Keratinocyte (primary cell): Measurements from ENCODE around the gene SRP54. TPM values are rescaled to one million over a fixed set of nuclear protein-coding genes. Genes with fewer than 3 reads are reported as not detected.

ENCODE experiments used
- DNase-seq: peaks from one replicate; pipeline ENCODE4 v3.0.0-alpha.2; 2011; ENCODE audit warnings: low read depth, missing footprints, low spot score
- FAIRE-seq: peaks from 2 replicates; lab custom pipeline; 2011; peaks lifted over from hg19 to GRCh38; lab: Jason Lieb, UNC
- H2AFZ ChIP-seq: 2 replicates; pipeline ENCODE4 v1.6.0; 2012; ENCODE audit warnings: low read length, control low read depth, inconsistent platforms; ENCODE audit not compliant: control insufficient read depth
- H3K27ac ChIP-seq: 2 replicates; pipeline ENCODE4 v1.5.1; 2011; ENCODE audit warnings: low read length; ENCODE audit not compliant: control insufficient read depth, insufficient read depth
- H3K27me3 ChIP-seq: 3 replicates; pipeline ENCODE4 v1.6.0; 2011; ENCODE audit warnings: low read length; ENCODE audit not compliant: control insufficient read depth, insufficient read depth; ENCODE audit errors: extremely low read depth
- H3K36me3 ChIP-seq, 2 experiments: 2 replicates in 1 of 2; 3 replicates in 1 of 2; pipeline ENCODE4 v1.5.1; 2011; ENCODE audit warnings: low read length in 2 of 2, mild to moderate bottlenecking in 1 of 2; ENCODE audit not compliant: control insufficient read depth in 2 of 2, insufficient read depth in 2 of 2; ENCODE audit errors: extremely low read depth in 1 of 2
- H3K4me1 ChIP-seq: 3 replicates; pipeline ENCODE4 v1.5.1; 2011; ENCODE audit warnings: low read length; ENCODE audit not compliant: control insufficient read depth, insufficient read depth; ENCODE audit errors: extremely low read depth
- H3K4me2 ChIP-seq: 3 replicates; pipeline ENCODE4 v1.6.0; 2011; ENCODE audit warnings: low read depth, low read length; ENCODE audit not compliant: control insufficient read depth, insufficient read depth; ENCODE audit errors: extremely low read depth
- H3K4me3 ChIP-seq, 3 experiments: fragments of 200-600 bp in 1 of 3; sonication (generic) in 1 of 3; 2 replicates in 2 of 3; 3 replicates in 1 of 3; pipeline ENCODE4 v1.5.1; 2011 to 2016; ENCODE audit warnings: low read length in 3 of 3, mild to moderate bottlenecking in 3 of 3, control low read depth in 2 of 3, inconsistent platforms in 1 of 3, low read depth in 1 of 3, mixed read lengths in 1 of 3, mixed run types in 1 of 3, moderate library complexity in 1 of 3; ENCODE audit not compliant: control insufficient read depth in 2 of 3, insufficient read depth in 2 of 3; ENCODE audit errors: extremely low read depth in 1 of 3
- H3K79me2 ChIP-seq: 2 replicates; pipeline ENCODE4 v1.6.0; 2012; ENCODE audit warnings: low read length; ENCODE audit not compliant: control insufficient read depth, insufficient read depth
- H3K9ac ChIP-seq: 3 replicates; pipeline ENCODE4 v1.6.0; 2011; ENCODE audit warnings: low read length; ENCODE audit not compliant: control insufficient read depth, insufficient read depth; ENCODE audit errors: extremely low read depth
- H3K9me1 ChIP-seq: 3 replicates; pipeline ENCODE4 v1.6.0; 2011; ENCODE audit warnings: low read length; ENCODE audit not compliant: control insufficient read depth, insufficient read depth; ENCODE audit errors: extremely low read depth
- H3K9me3 ChIP-seq: 2 replicates; pipeline ENCODE4 v1.5.1; 2012; ENCODE audit warnings: low read depth, low read length; ENCODE audit not compliant: control insufficient read depth
- H4K20me1 ChIP-seq: 3 replicates; pipeline ENCODE4 v1.6.0; 2011; ENCODE audit warnings: low read length; ENCODE audit not compliant: control insufficient read depth, insufficient read depth; ENCODE audit errors: extremely low read depth
- CTCF ChIP-seq, 3 experiments: IDR thresholded peaks in 1 of 3; conservative IDR thresholded peaks in 1 of 3; optimal IDR thresholded peaks in 1 of 3; 2 replicates in 2 of 3; 3 replicates in 1 of 3; pipeline versions ENCODE3 to v1.5.1; 2011; ENCODE audit warnings: low read length in 3 of 3, mild to moderate bottlenecking in 3 of 3, moderate library complexity in 2 of 3, control low read depth in 1 of 3, inconsistent platforms in 1 of 3; ENCODE audit not compliant: insufficient read depth in 2 of 3; ENCODE audit errors: extremely low read depth in 1 of 3
- EZH2 ChIP-seq: IDR thresholded peaks from one replicate; pipeline ENCODE4 v1.6.1; 2012; ENCODE audit warnings: inconsistent platforms, mild to moderate bottlenecking, low read length, moderate library complexity
- dilution Hi-C: fragments of 300-500 bp; cut with MboI; formaldehyde crosslinking; loops from one replicate; pipeline ENCODE4 v1.7.0; 2020; ENCODE audit warnings: low sequenced_read_pairs; ENCODE audit not compliant: extremely low pct_ligation_motif_present
- polyA plus RNA-seq, 5 experiments: library from polyadenylated mRNA; depleted of rRNA in 3 of 5; stranded (reverse) in 3 of 5; stranded (forward) in 1 of 5; unstranded in 1 of 5; fragments of >200 nt; gene quantifications; 1 replicate in 1 of 5; 2 replicates in 3 of 5; 3 replicates in 1 of 5; pipeline versions ENCODE4 v1.2.1 to v1.2.3, GENCODE V29; 2011 to 2012; ENCODE audit warnings: missing spikeins in 2 of 5, low read depth in 1 of 5, low replicate concordance in 1 of 5

SRP54 gene
- polyA plus RNA-seq, 1 donor (not counting 4 experiments of a cell fraction or from before 2014, with no cell fraction given) = 41.6 TPM

- Histone ChIP-seq H3K36me3 (peaks cover 6 to 9% of the 10 kb centered on the region in 2 experiments), H3K9me1 (no peaks in the 10 kb centered on the region), H3K9me3 (no peaks in the 10 kb centered on the region), H3K4me1 (no peaks in the 10 kb centered on the region), H3K79me2 (no peaks in the 10 kb centered on the region), H3K4me2 (no peak overlapping the region), H4K20me1 (no peaks in the 10 kb centered on the region), H2AFZ (no peak overlapping the region), H3K27me3 (no peaks in the 10 kb centered on the region), H3K4me3 (no peak overlapping the region), H3K9ac (no peak overlapping the region), H3K27ac (no peak overlapping the region)
- DNase-seq (no peak), FAIRE-seq (no peak)
- TF ChIP-seq CTCF (optimal IDR thresholded peaks at IDR 0.05 in 1 of 3, IDR thresholded peaks at IDR 0.05 in 1 of 3, conservative IDR thresholded peaks at IDR 0.05 in 1 of 3; ENCODE audit: extremely low read depth in 1 of 3, insufficient read depth in 2 of 3, low read length in 3 of 3) (no peak), EZH2 (no peak)
- dilution Hi-C loops = no loop called here
These were observed 90.7 kb downstream of the SRP54 start for GRCh38 chr14:35073486-35073885.

- Histone ChIP-seq H3K9ac (no peak overlapping the region), H3K9me3 (no peaks in the 10 kb centered on the region), H3K36me3 (peaks cover 2 to 7% of the 10 kb centered on the region in 2 experiments), H3K9me1 (no peaks in the 10 kb centered on the region), H3K79me2 (no peaks in the 10 kb centered on the region), H3K27me3 (no peaks in the 10 kb centered on the region), H4K20me1 (no peaks in the 10 kb centered on the region), H3K4me2 (no peak overlapping the region), H3K27ac (no peak overlapping the region), H2AFZ (no peak overlapping the region), H3K4me1 (no peaks in the 10 kb centered on the region), H3K4me3 (no peak overlapping the region)
- DNase-seq (no peak), FAIRE-seq (no peak)
- dilution Hi-C loops = no loop called here
- TF ChIP-seq EZH2 (no peak), CTCF (optimal IDR thresholded peaks at IDR 0.05 in 1 of 3, IDR thresholded peaks at IDR 0.05 in 1 of 3, conservative IDR thresholded peaks at IDR 0.05 in 1 of 3; ENCODE audit: extremely low read depth in 1 of 3, insufficient read depth in 2 of 3, low read length in 3 of 3) (no peak)
These were observed 95.3 kb downstream of the SRP54 start for GRCh38 chr14:35078082-35078481.

Other genes starting within 250 kb of the SRP54 start
- 28.0 to 52.0 TPM (median 35.3 TPM) in 3 replicates for gene BAZ1A, start 107.6 kb upstream of the SRP54 start, polyA plus RNA-seq
- gene FAM177A1, start 63.3 kb downstream of the SRP54 start, polyA plus RNA-seq = 39.7 to 53.1 TPM (median 41.6 TPM) in 3 replicates
- gene PPP2R3C, start 139.0 kb downstream of the SRP54 start, polyA plus RNA-seq = 4.2 to 9.8 TPM (median 7.7 TPM) in 3 replicates
- 46.6 to 51.9 TPM (median 48.2 TPM) in 3 replicates for gene PRORP, start 139.6 kb downstream of the SRP54 start, polyA plus RNA-seq